ENCODE results near the gene DHFR. TPM values are rescaled to one million over a fixed set of nuclear protein-coding genes. Genes with fewer than 3 reads are reported as not detected.
A peak's percentile ranks its signal among the peaks of the same experiment; 100 is the strongest.

DHFR gene
- total RNA-seq, 1 donor from 2014 or later: 10.5 TPM

GRCh38 chr5:80655231-80655774 is 520 bp upstream of the DHFR start:
- Histone ChIP-seq H3K4me3 (peak overlapping the region; percentile 85), H3K27ac (peak overlapping the region; percentile 95)
- no peak for DNase-seq

GRCh38 chr5:80654054-80654390 is 761 bp downstream of the DHFR start:
- no peaks in the 10 kb centered on the region for H3K27me3 ChIP-seq (ENCODE audit: low read depth)
- peak overlapping the region; percentile 85 for H3K4me3 ChIP-seq
- TF ChIP-seq CTCF (IDR thresholded peaks at IDR 0.05): no peak
- intact Hi-C loops (cut with DNase I): no loop called here
- H3K4me1 ChIP-seq: peaks cover 17% of the 10 kb centered on the region
- DNase-seq (no peak), ATAC-seq (no peak)
- no peak overlapping the region for H3K27ac ChIP-seq
- H3K36me3 ChIP-seq: peaks cover 26% of the 10 kb centered on the region
- H3K9me3 ChIP-seq: no peaks in the 10 kb centered on the region

More at GRCh38 chr5:80655231-80655774, 520 bp upstream of the DHFR start:
- Histone ChIP-seq H3K9me3 (no peaks in the 10 kb centered on the region), H3K36me3 (peaks cover 38% of the 10 kb centered on the region), H3K4me1 (peaks cover 17% of the 10 kb centered on the region), H3K27me3 (ENCODE audit: low read depth) (no peaks in the 10 kb centered on the region)
- intact Hi-C loops (cut with DNase I): no loop called here
- no peak for TF ChIP-seq CTCF (IDR thresholded peaks at IDR 0.05)
- ATAC-seq: no peak

- Histone ChIP-seq H3K4me1 (peaks cover 17% of the 10 kb centered on the region), H3K27ac (no peak overlapping the region), H3K27me3 (ENCODE audit: low read depth) (no peaks in the 10 kb centered on the region), H3K36me3 (peaks cover 21% of the 10 kb centered on the region), H3K4me3 (peak overlapping the region; percentile 85), H3K9me3 (no peaks in the 10 kb centered on the region)
- ATAC-seq: no peak
- DNase-seq: no peak
- intact Hi-C loops (cut with DNase I): no loop called here
- TF ChIP-seq CTCF (IDR thresholded peaks at IDR 0.05): no peak
Measured at GRCh38 chr5:80653502-80653901, 1.3 kb downstream of the DHFR start.

GRCh38 chr5:80646926-80647325 is 7.9 kb downstream of the DHFR start:
- no peaks in the 10 kb centered on the region for H3K9me3 ChIP-seq

GRCh38 chr5:80644900-80645299 is 9.9 kb downstream of the DHFR start:
- ATAC-seq (no peak), DNase-seq (no peak)
- H3K27me3 ChIP-seq (ENCODE audit: low read depth): no peaks in the 10 kb centered on the region
- intact Hi-C loops (cut with DNase I): no loop called here
- H3K27ac ChIP-seq: no peak overlapping the region
- TF ChIP-seq CTCF (IDR thresholded peaks at IDR 0.05): no peak
- H3K36me3 ChIP-seq: peaks cover 2% of the 10 kb centered on the region
- H3K4me3 ChIP-seq: no peak overlapping the region
- no peaks in the 10 kb centered on the region for H3K4me1 ChIP-seq
- H3K9me3 ChIP-seq: no peaks in the 10 kb centered on the region

More at GRCh38 chr5:80646926-80647325, 7.9 kb downstream of the DHFR start:
- Histone ChIP-seq H3K27ac (no peak overlapping the region), H3K27me3 (ENCODE audit: low read depth) (no peaks in the 10 kb centered on the region), H3K36me3 (no peaks in the 10 kb centered on the region), H3K4me3 (no peak overlapping the region), H3K4me1 (no peaks in the 10 kb centered on the region)
- intact Hi-C loops (cut with DNase I): no loop called here
- ATAC-seq (no peak), DNase-seq (no peak)
- TF ChIP-seq CTCF (IDR thresholded peaks at IDR 0.05): no peak

All from lower lobe of right lung (tissue), 2 donors.